HG03175 (cell line): ENCODE measurements around the gene OSBPL9.
A peak's percentile ranks its signal among the peaks of the same experiment; 100 is the strongest.
"Not testable (repeated sequence)": the region's sequence is repeated elsewhere in the genome, so short reads cannot be mapped to it uniquely, and the experiment has no call there.

Experiments used
- ATAC-seq: cut with Tn5 transposase; IDR thresholded peaks from one replicate; pipeline ENCODE4 v1.9.1; 2021; ENCODE audit warnings: mild to moderate bottlenecking, moderate library complexity; ENCODE audit not compliant: unreplicated experiment

OSBPL9 gene

DNA sequence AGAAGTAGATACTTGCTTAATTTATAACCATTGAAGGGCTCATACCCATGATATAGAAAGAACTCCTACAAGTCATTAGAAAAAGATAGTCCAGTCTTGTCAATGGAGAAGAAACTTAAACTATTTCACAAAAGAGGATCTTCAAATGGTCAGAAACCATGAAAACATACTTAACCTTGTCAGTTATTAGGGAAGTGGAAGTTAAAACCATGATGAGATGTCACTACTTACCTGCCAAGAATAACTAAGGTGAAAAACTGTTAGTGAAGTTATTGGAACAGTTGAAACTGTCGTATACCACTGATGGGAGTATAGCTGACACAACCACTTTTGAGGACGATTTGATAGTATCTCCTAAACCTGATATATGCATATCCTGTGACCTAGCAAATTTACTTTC lies 46.8 kb downstream of the OSBPL9 start:
- no peak for ATAC-seq

- ATAC-seq = no peak
Measured at GRCh38 chr1:51664421-51665240, 47.7 kb downstream of the OSBPL9 start.

- no peak for ATAC-seq
Measured at GRCh38 chr1:51666478-51666877, 49.6 kb downstream of the OSBPL9 start.

DNA sequence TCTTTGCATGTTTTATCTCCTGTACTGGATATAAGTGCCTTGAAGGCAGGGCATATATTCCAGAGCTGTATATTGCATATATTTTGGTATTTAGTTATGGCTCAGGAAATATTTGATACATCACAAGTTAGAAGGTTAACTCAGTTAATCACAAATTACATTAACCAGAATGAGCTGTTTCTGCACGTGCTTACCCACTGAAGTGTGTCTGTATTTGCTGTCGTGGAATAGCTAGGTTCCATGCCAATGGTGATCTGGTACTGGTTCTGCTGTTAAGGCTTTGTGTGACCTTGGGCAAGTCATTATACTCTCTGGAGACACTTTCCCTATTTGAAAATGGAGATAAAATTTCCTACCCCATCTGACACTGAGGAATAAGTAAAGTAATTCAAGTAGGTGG lies 50.7 kb downstream of the OSBPL9 start:
- ATAC-seq = no peak

- ATAC-seq = no peak
Measured at GRCh38 chr1:51669272-51669671, 52.4 kb downstream of the OSBPL9 start.

DNA sequence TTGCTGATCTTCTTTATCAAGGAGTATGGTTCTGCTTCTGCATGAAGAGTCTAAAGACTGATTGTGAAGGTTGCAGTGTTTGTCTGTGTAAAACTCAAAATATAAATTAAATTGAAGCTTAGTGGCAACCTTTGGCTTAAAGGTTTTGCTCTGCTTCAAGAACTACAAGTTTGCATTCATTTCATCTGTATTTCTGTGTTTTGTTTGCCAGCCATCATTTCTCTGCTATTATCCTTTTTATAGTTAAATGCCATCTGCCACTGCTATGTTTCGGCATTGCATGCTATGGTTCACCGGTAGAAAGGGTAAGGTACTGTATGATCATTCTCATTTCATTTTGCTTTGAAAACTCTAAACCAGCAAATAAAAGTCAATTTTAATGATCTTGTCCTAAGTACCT lies 52.9 kb downstream of the OSBPL9 start:
- no peak for ATAC-seq

GRCh38 chr1:51671527-51672325 lies 54.8 kb downstream of the OSBPL9 start:
- no peak for ATAC-seq

GRCh38 chr1:51673279-51673678 lies 56.4 kb downstream of the OSBPL9 start:
- ATAC-seq = no peak

- no peak for ATAC-seq
Measured at GRCh38 chr1:51675177-51675780, 58.4 kb downstream of the OSBPL9 start.

- peak; percentile 47 for ATAC-seq
Measured at GRCh38 chr1:51679435-51679834, 62.5 kb downstream of the OSBPL9 start.

GRCh38 chr1:51684776-51685175 lies 67.9 kb downstream of the OSBPL9 start:
- no peak for ATAC-seq

DNA sequence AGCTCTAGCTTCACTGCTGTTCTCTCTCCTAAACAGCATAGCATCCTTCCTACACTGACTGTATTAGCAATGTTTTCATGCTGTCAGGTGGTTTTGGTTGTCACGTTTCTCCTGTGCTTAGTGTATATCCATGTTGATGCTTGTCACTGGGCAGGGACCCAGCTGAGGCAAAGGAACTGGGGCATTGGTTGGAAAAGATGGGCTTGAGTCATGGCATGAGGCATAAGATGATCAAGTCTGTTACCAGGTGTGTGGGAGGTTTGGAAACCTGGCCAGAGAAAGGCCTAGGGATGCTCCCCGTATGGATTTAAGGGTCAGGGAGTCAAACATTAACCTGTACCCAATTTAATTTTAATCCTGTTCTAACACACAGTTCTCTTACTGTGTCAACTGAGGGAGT lies 69.6 kb downstream of the OSBPL9 start:
- no peak for ATAC-seq

DNA sequence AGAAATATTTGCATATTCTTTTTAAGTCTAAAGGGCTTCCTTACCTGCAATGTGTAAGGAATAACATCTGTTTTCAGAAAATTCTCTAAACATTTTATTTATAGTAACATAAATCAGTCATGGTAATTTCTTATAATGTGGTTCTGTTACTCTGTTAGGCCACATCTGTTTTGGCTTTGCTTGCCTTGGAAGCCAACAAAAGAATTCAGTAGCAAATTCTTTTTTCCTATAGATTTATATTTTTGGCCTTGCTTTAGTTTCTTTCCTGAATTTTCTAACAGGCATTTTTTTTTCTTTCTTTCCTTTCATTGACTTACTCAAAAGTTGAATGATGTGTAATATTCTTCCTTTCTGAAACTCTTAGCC lies 72.2 kb downstream of the OSBPL9 start:
- no peak for ATAC-seq

DNA sequence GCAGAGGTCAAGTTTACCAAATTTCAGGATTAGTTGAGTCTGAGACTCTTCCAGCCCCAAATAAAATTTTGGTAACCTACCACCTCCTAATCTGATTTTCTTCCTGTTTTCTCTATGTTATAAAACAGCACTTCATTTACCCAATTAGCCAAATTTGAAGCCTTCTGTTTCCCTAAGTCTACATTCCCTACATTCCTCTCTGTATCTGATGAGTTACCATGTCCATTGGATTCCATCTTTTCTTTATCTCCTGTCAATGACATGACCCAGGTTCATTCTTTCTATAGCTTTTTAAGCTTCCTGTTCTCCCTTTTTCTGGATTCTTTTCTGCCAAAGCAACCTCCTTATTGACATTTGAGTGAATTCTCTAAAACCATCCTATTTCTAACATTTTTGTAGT lies 72.8 kb downstream of the OSBPL9 start:
- ATAC-seq = no peak

- no peak for ATAC-seq
Measured at GRCh38 chr1:51690285-51690961, 73.5 kb downstream of the OSBPL9 start.

GRCh38 chr1:51691920-51692319 lies 75.0 kb downstream of the OSBPL9 start:
- ATAC-seq = no peak

- ATAC-seq = no peak
Measured at GRCh38 chr1:51693419-51694155, 76.7 kb downstream of the OSBPL9 start.

DNA sequence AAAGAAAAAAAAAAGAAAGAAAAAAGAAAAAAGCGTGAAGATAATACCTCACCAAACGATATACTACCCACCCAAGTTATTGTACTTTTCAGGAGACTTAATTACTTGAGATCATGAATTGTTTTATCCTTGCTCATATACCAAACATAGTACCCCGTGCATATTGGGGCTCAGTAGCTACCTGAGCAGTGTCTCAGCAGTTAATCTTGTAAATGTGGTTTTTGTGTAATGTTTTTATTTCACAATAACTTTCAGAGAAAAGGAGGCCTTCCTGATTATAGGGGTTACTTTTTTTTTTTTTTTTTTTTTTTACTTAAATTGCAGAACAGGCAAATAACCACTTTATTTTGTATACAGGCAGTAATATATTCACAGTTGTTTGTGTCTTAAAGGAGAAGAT lies 80.3 kb downstream of the OSBPL9 start:
- no peak for ATAC-seq

DNA sequence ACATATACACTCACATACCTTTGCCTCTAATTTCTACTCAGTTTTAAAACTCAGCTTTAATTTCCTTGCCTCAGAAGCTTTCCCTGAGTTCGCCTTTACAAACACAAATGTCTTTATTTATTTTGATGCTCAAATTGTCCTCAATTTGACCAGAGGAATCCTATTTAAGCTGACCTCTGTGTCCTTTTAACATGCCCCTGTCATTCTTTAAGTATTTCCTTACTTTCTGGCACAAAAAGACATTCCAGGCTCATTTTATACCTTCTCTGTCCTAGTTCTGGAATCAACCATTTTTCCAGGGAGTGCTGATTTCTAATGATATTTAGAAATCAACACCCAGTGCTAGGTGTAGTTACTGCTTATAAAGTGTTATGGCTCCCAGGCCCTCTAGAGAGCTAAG lies 82.5 kb downstream of the OSBPL9 start:
- no peak for ATAC-seq

GRCh38 chr1:51701782-51702181 lies 84.9 kb downstream of the OSBPL9 start:
- ATAC-seq = not testable (repeated sequence)

DNA sequence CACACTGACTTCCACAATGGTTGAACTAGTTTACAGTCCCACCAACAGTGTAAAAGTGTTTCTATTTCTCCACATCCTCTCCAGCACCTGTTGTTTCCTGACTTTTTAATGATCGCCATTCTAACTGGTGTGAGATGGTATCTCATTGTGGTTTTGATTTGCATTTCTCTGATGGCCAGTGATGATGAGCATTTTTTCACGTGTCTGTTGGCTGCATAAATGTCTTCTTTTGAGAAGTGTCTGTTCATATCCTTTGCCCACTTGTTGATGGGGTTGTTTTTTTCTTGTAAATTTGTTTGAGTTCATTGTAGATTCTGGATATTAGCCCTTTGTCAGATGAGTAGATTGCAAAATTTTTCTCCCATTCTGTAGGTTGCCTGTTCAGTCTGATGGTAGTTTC lies 85.3 kb downstream of the OSBPL9 start:
- not testable (repeated sequence) for ATAC-seq
